Nephron progenitor cell (in vitro differentiated cells): ENCODE data around the gene TNPO1.

Source experiments
- DNase-seq: peaks from one replicate; pipeline ENCODE4 v3.0.0; 2021
- H3K27ac Mint-ChIP-seq: 2 replicates; pipeline ENCODE4 v1.8.0; 2021; ENCODE audit warnings: mild to moderate bottlenecking, moderate library complexity, mixed read lengths
- H3K27me3 Mint-ChIP-seq: 2 replicates; pipeline ENCODE4 v1.8.0; 2021; ENCODE audit warnings: mild to moderate bottlenecking, low read depth, mixed read lengths; ENCODE audit not compliant: poor library complexity
- H3K36me3 Mint-ChIP-seq: 2 replicates; pipeline ENCODE4 v1.8.0; 2021; ENCODE audit warnings: low read depth, mixed read lengths
- H3K4me1 Mint-ChIP-seq: 2 replicates; pipeline ENCODE4 v1.8.0; 2021; ENCODE audit warnings: mixed read lengths
- H3K4me3 Mint-ChIP-seq: 2 replicates; pipeline ENCODE4 v1.8.0; 2021; ENCODE audit warnings: mild to moderate bottlenecking, moderate library complexity, mixed read lengths
- H3K9me3 Mint-ChIP-seq: 2 replicates; pipeline ENCODE4 v1.8.0; 2021; ENCODE audit warnings: mild to moderate bottlenecking, moderate library complexity, mixed read lengths
- TF ChIP-seq, protein P1 (sequence below): fragments of 200-600 bp; sonication (generic); IDR thresholded peaks from 2 replicates; pipeline ENCODE4 v1.5.0; 2021; ENCODE audit warnings: antibody characterized with exemption

The TNPO1 gene

GRCh38 chr5:72938206-72938605 is 121.7 kb downstream of the TNPO1 start:
- Mint-ChIP-seq H3K27ac (no peak overlapping the region), H3K4me3 (no peak overlapping the region), H3K4me1 (no peaks in the 10 kb centered on the region), H3K9me3 (peaks cover 19% of the 10 kb centered on the region), H3K36me3 (no peaks in the 10 kb centered on the region), H3K27me3 (peaks cover 22% of the 10 kb centered on the region)
- DNase-seq = no peak
- TF ChIP-seq, protein P1, sequence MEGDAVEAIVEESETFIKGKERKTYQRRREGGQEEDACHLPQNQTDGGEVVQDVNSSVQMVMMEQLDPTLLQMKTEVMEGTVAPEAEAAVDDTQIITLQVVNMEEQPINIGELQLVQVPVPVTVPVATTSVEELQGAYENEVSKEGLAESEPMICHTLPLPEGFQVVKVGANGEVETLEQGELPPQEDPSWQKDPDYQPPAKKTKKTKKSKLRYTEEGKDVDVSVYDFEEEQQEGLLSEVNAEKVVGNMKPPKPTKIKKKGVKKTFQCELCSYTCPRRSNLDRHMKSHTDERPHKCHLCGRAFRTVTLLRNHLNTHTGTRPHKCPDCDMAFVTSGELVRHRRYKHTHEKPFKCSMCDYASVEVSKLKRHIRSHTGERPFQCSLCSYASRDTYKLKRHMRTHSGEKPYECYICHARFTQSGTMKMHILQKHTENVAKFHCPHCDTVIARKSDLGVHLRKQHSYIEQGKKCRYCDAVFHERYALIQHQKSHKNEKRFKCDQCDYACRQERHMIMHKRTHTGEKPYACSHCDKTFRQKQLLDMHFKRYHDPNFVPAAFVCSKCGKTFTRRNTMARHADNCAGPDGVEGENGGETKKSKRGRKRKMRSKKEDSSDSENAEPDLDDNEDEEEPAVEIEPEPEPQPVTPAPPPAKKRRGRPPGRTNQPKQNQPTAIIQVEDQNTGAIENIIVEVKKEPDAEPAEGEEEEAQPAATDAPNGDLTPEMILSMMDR = no peak

- Mint-ChIP-seq H3K36me3 (no peaks in the 10 kb centered on the region), H3K4me1 (no peaks in the 10 kb centered on the region), H3K4me3 (no peak overlapping the region), H3K9me3 (peaks cover 9% of the 10 kb centered on the region), H3K27ac (no peak overlapping the region), H3K27me3 (peaks cover 15% of the 10 kb centered on the region)
- no peak for DNase-seq
- TF ChIP-seq, protein P1 = no peak
Measured at GRCh38 chr5:72940082-72940481, 123.6 kb downstream of the TNPO1 start.

- H3K9me3 Mint-ChIP-seq = no peaks in the 10 kb centered on the region
- TF ChIP-seq, protein P1 = no peak
- no peak overlapping the region for H3K4me3 Mint-ChIP-seq
- H3K4me1 Mint-ChIP-seq = no peaks in the 10 kb centered on the region
- H3K27ac Mint-ChIP-seq = no peak overlapping the region
- no peaks in the 10 kb centered on the region for H3K36me3 Mint-ChIP-seq
- peaks cover 10% of the 10 kb centered on the region for H3K27me3 Mint-ChIP-seq
- no peak for DNase-seq
Measured at GRCh38 chr5:72943307-72943706, 126.8 kb downstream of the TNPO1 start.

DNA sequence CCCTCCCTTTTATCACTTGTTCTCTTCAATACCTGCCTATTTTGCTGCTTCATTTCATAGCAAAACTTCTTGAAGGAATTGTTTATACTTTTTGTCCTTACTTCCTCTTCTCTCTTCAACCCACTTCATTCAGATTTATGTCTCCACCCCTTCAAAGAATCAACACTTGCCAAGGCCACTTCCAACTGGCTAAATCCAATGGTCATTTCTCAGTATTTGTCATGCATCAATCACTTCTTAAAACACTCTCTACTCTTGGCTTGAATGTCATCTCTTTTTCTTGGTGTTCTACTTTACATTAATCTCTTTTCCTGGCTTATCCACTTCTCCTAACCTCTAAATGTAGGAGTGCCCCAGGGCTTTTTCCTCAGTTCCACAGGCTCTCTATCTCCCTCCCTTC is 131.0 kb downstream of the TNPO1 start:
- no peak overlapping the region for H3K27ac Mint-ChIP-seq
- no peak for DNase-seq
- H3K9me3 Mint-ChIP-seq = no peaks in the 10 kb centered on the region
- H3K36me3 Mint-ChIP-seq = no peaks in the 10 kb centered on the region
- no peak overlapping the region for H3K4me3 Mint-ChIP-seq
- TF ChIP-seq, protein P1 = no peak
- H3K4me1 Mint-ChIP-seq = no peaks in the 10 kb centered on the region
- peaks cover 6% of the 10 kb centered on the region for H3K27me3 Mint-ChIP-seq

DNA sequence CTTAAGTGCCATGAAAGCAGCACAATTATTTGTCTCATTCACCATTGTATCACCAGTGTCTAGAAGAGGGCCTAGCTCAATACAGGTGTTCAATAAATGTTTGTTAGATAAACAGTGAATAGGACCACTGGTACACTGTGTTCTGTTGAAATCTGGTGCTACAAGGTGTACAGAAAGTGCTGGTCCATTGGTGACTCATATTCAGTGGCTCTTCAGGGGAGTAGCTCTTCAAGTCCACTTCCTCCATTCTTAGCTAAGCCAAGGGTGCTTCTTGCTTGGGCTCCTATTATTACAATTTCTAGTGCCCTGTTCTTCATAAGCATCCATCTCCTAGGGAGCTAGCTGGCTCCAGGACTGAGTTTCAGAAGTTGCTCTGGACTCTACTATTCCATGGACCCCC is 133.0 kb downstream of the TNPO1 start:
- DNase-seq = no peak
- Mint-ChIP-seq H3K4me3 (no peak overlapping the region), H3K9me3 (no peaks in the 10 kb centered on the region), H3K27me3 (peaks cover 6% of the 10 kb centered on the region), H3K36me3 (no peaks in the 10 kb centered on the region), H3K27ac (no peak overlapping the region), H3K4me1 (peaks cover 10% of the 10 kb centered on the region)
- TF ChIP-seq, protein P1 = no peak

DNA sequence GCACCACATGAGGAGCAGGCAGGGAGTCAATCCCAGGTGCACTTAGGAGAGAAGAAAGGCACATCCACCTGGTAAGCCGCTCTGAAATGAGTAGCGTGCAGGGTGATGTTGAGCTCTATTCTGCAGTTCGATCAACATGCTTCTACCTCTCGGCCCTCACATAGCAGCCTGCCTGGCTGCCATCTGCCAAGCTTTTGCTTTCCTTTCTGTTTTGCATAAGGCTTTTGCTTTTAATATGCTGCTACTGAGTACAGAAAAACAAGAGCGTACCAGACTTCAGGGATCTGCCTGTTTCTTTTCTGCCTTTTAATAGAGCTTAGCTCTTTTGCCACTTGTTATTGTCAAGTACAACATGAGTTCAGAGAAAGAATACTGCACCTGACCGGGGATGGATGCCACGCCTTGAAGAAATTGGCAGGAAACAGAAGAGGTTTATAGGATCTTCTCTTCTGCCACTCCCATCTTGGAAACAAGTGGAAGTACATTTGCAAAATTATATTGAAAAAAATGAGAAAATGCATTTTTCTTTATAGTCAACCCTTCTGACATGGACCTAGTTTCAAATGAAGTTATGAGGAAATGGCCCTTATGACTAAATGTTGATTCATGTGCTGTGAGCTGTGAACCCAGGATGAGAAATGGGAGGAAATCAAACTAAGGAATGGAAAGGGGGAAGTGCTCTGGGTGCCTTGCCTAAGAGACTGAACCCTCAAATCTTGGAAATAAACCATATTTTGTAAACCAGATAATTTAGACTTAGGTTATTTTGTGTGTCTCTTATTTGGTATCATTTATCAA is 135.4 kb downstream of the TNPO1 start:
- H3K4me3 Mint-ChIP-seq = no peak overlapping the region
- TF ChIP-seq, protein P1 = no peak
- H3K36me3 Mint-ChIP-seq = no peaks in the 10 kb centered on the region
- no peak overlapping the region for H3K27ac Mint-ChIP-seq
- H3K27me3 Mint-ChIP-seq = peaks cover 6% of the 10 kb centered on the region
- DNase-seq = no peak
- H3K9me3 Mint-ChIP-seq = no peaks in the 10 kb centered on the region
- peaks cover 25% of the 10 kb centered on the region for H3K4me1 Mint-ChIP-seq
